Neuronal stem cell (in vitro differentiated cells): ENCODE data around the gene P2RX3.

Experiments
- DNase-seq: peaks from one replicate; pipeline ENCODE4 v3.0.0-alpha.2; 2013; ENCODE audit warnings: low spot score
- H2AFZ ChIP-seq: one replicate; pipeline ENCODE4 v1.6.1; 2013; ENCODE audit warnings: mild to moderate bottlenecking, low read length, inconsistent platforms
- H2AK5ac ChIP-seq: 2 replicates; pipeline ENCODE4 v1.6.1; 2013; ENCODE audit warnings: low read depth, mild to moderate bottlenecking, inconsistent platforms, low read length, moderate library complexity, mixed read lengths
- H2BK120ac ChIP-seq: 2 replicates; pipeline ENCODE4 v1.6.1; 2013; ENCODE audit warnings: low read depth, mild to moderate bottlenecking, inconsistent platforms, low read length, moderate library complexity, mixed read lengths
- H2BK12ac ChIP-seq: one replicate; pipeline ENCODE4 v1.6.1; 2013; ENCODE audit warnings: low read length, inconsistent platforms
- H2BK15ac ChIP-seq: 2 replicates; pipeline ENCODE4 v1.6.1; 2013; ENCODE audit warnings: mild to moderate bottlenecking, low read length, inconsistent platforms, mixed read lengths
- H2BK5ac ChIP-seq: one replicate; pipeline ENCODE4 v1.6.1; 2013; ENCODE audit warnings: inconsistent platforms, mild to moderate bottlenecking, low read length, moderate library complexity
- H3K14ac ChIP-seq: one replicate; pipeline ENCODE4 v1.6.1; 2013; ENCODE audit warnings: low read length, inconsistent platforms
- H3K18ac ChIP-seq: 2 replicates; pipeline ENCODE4 v1.6.1; 2013; ENCODE audit warnings: low read length, inconsistent platforms
- H3K23ac ChIP-seq: 2 replicates; pipeline ENCODE4 v1.6.1; 2013; ENCODE audit warnings: low read depth, mild to moderate bottlenecking, mixed read lengths, low read length, inconsistent platforms; ENCODE audit not compliant: poor library complexity
- H3K27ac ChIP-seq: replicated peaks from 3 replicates; pipeline ENCODE4 v1.5.1; 2013; ENCODE audit warnings: low read length, inconsistent platforms
- H3K27me3 ChIP-seq, 3 experiments: 2 replicates each; pipeline ENCODE4 v1.6.1; 2013; ENCODE audit warnings: low read length in 3 of 3, mild to moderate bottlenecking in 2 of 3, inconsistent platforms in 1 of 3, low read depth in 1 of 3, mixed read lengths in 1 of 3, moderate library complexity in 1 of 3; ENCODE audit not compliant: control insufficient read depth in 3 of 3, insufficient read depth in 3 of 3
- H3K36me3 ChIP-seq, 2 donors: replicated peaks in 1 of 2; 2 replicates each; pipeline ENCODE4 v1.6.1; 2013; ENCODE audit warnings: low read length in 2 of 2; ENCODE audit not compliant: control insufficient read depth in 2 of 2, insufficient read depth in 2 of 2
- H3K4ac ChIP-seq: 2 replicates; pipeline ENCODE4 v1.6.1; 2013; ENCODE audit warnings: inconsistent platforms, mild to moderate bottlenecking, low read length, moderate library complexity
- H3K4me1 ChIP-seq, 2 donors: 1 replicate in 1 of 2; 2 replicates in 1 of 2; pipeline ENCODE4 v1.6.1; 2013; ENCODE audit warnings: low read length in 2 of 2, low read depth in 1 of 2; ENCODE audit not compliant: control insufficient read depth in 2 of 2, insufficient read depth in 1 of 2
- H3K4me2 ChIP-seq: one replicate; pipeline ENCODE4 v1.6.1; 2013; ENCODE audit warnings: mild to moderate bottlenecking, low read length, inconsistent platforms; ENCODE audit not compliant: insufficient read depth, poor library complexity, severe bottlenecking
- H3K4me3 ChIP-seq, 2 donors: 2 replicates each; pipeline ENCODE4 v1.5.1; 2013; ENCODE audit warnings: low read length in 2 of 2, mild to moderate bottlenecking in 2 of 2, inconsistent platforms in 1 of 2, moderate library complexity in 1 of 2
- H3K79me1 ChIP-seq: one replicate; pipeline ENCODE4 v1.6.1; 2013; ENCODE audit warnings: low read depth, mild to moderate bottlenecking, inconsistent platforms, low read length, moderate library complexity
- H3K9ac ChIP-seq: one replicate; pipeline ENCODE4 v1.6.1; 2013; ENCODE audit warnings: mild to moderate bottlenecking, low read depth, low read length, inconsistent platforms; ENCODE audit not compliant: poor library complexity
- H3K9me3 ChIP-seq, 2 donors: replicated peaks in 1 of 2; 2 replicates each; pipeline versions ENCODE3 to v1.6.1; 2013; ENCODE audit warnings: low read length in 2 of 2, mild to moderate bottlenecking in 2 of 2, inconsistent platforms in 1 of 2, low read depth in 1 of 2, mixed read lengths in 1 of 2, moderate library complexity in 1 of 2; ENCODE audit not compliant: control insufficient read depth in 2 of 2, insufficient read depth in 1 of 2
- H4K8ac ChIP-seq: one replicate; pipeline ENCODE4 v1.6.1; 2013; ENCODE audit warnings: low read depth, mild to moderate bottlenecking, inconsistent platforms, low read length, moderate library complexity
- H4K91ac ChIP-seq: one replicate; pipeline ENCODE4 v1.6.1; 2013; ENCODE audit warnings: low read length, low read depth, mild to moderate bottlenecking, inconsistent platforms; ENCODE audit not compliant: poor library complexity
- WGBS, 2 donors: extraction: QIAGEN DNeasy Blood & Tissue Kit; methylation state at CpG; one replicate each; pipeline ENCODE4 v1.1.7; 2013; ENCODE audit warnings: missing lambda C conversion rate in 2 of 2, mixed read lengths in 1 of 2; ENCODE audit not compliant: insufficient read length in 2 of 2, insufficient replicate concordance in 1 of 2; ENCODE audit errors: extremely low coverage in 2 of 2; 5-methylcytosine and 5-hydroxymethylcytosine counted together

P2RX3 gene

DNA sequence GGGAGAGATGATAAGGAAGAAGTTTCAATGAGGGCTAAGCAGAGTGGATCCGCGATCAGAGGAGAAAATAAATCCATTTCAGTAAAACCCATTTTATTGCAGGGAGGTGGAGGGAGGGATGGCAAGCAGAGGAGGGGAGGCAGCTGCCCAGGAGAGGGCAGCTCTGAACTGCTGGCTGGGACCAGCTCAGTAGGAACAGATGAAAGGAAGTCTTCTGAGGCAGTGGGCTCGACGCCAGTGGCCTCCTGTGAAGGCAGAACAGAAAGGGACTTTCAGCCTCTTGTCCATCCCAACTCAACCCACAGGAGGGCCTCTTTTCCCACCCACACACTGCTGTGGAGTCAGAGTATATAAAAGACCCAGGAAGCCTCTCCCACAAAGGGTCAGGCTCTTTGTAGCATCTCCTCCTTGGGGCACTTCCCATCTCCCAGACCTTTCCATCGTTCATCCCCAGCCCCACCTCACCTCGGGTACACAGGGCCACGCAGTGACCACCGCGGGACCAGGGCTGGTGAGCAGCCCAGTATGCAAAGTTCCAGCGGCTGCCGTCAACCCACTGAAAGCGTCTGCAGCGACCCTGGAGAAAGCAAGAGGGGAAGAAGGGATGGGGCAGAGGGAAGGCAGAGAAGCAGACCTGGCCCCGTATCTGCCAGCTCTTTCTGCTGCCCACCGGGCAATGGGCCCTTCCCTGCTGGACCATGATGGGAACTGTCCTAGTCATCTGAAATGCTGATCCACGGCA is 49.3 kb downstream of the P2RX3 start:
- Histone ChIP-seq H3K27ac (no peak overlapping the region), H4K8ac (no peak overlapping the region), H2AFZ (no peak overlapping the region), H3K4me3 (no peak overlapping the region), H2BK15ac (no peak overlapping the region), H3K36me3 (no peaks in the 10 kb centered on the region), H2BK5ac (no peak overlapping the region), H3K18ac (no peak overlapping the region), H3K79me1 (no peaks in the 10 kb centered on the region), H2AK5ac (no peak overlapping the region), H3K9ac (no peak overlapping the region), H3K9me3 (no peaks in the 10 kb centered on the region), H3K14ac (no peak overlapping the region), H3K23ac (no peak overlapping the region), H2BK120ac (no peak overlapping the region), H3K4ac (no peak overlapping the region), H3K4me1 (peaks cover 0 to 1% of the 10 kb centered on the region in 2 donors), H4K91ac (no peak overlapping the region), H2BK12ac (no peak overlapping the region), H3K27me3 (peaks cover 0 to 37% (median 0%) of the 10 kb centered on the region in 3 experiments), H3K4me2 (no peak overlapping the region)
- no peak for DNase-seq
- no CpG with 5 or more reads among the region's 16 CpGs for WGBS, 2 donors

DNA sequence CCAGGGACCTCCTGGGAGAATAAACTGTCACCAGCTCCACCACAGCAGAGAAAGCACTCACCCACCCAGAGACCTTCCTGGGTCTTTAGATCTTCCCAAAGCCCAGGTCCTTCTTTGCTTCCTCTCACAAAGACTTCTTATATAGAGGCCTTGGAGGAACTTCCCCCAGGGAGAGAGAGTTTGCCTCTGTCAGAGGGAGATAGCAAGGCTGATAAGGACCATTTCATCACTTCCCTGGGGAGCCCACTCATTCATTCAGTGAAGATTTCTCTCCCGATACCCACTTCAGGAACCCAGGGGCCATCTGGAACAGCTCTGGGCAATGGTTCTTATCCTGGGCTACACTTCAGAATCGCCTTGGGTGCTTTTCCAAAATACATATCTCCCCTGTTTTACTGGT is 52.4 kb downstream of the P2RX3 start, which contains the start of gene PRG2:
PRG2 (minus strand) TSS at position 116 of the 400 bp plus-strand sequence. CDS start 706 bp downstream, outside the sequence.
- no peak for DNase-seq
- no peak within 1 kb of the TSS for H2AFZ ChIP-seq
- H4K8ac ChIP-seq = no peak within 1 kb of the TSS
- peaks cover 0 to 1% of the 10 kb centered on the region in 2 donors for H3K4me1 ChIP-seq
- H3K9ac ChIP-seq = no peak within 1 kb of the TSS
- H3K9me3 ChIP-seq = no peaks in the 10 kb centered on the region
- H3K27ac ChIP-seq = no peak within 1 kb of the TSS
- H3K4me3 ChIP-seq = no peak within 1 kb of the TSS
- no peak within 1 kb of the TSS for H3K14ac ChIP-seq
- no peak within 1 kb of the TSS for H3K23ac ChIP-seq
- no peak within 1 kb of the TSS for H3K4ac ChIP-seq
- H3K36me3 ChIP-seq = no peaks in the 10 kb centered on the region
- peaks cover 0 to 33% (median 0%) of the 10 kb centered on the region in 3 experiments for H3K27me3 ChIP-seq
- no peak within 1 kb of the TSS for H2BK12ac ChIP-seq
- no peak within 1 kb of the TSS for H2AK5ac ChIP-seq
- no peak within 1 kb of the TSS for H4K91ac ChIP-seq
- no peak within 1 kb of the TSS for H3K4me2 ChIP-seq
- no peak within 1 kb of the TSS for H2BK5ac ChIP-seq
- no peak within 1 kb of the TSS for H3K18ac ChIP-seq
- H2BK120ac ChIP-seq = no peak within 1 kb of the TSS
- no peaks in the 10 kb centered on the region for H3K79me1 ChIP-seq
- H2BK15ac ChIP-seq = no peak within 1 kb of the TSS
- WGBS, 2 donors = no CpG with 5 or more reads among the region's 2 CpGs

DNA sequence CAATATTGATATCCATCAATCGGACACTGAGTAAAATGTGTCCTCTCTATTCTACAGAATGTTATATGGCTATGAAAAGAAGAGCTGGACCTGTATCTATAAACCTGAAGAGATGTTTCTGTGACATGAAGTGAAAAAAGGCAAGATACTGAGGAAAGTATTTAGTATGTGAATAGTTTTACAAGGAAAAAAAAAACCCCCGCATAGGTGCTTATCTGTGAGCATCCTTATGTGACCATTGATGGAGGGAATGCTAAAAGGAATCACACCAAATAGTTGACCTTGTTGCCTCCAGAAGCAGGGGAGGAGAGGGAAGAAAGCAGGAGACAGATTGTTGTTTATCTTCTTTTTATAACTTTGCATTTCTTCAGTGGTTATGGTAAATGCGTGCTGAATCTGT is 53.0 kb downstream of the P2RX3 start:
- Histone ChIP-seq H3K9ac (no peak overlapping the region), H2BK12ac (no peak overlapping the region), H2BK15ac (no peak overlapping the region), H3K4ac (no peak overlapping the region), H3K4me3 (no peak overlapping the region), H2AFZ (no peak overlapping the region), H2BK120ac (no peak overlapping the region), H3K27ac (no peak overlapping the region), H3K79me1 (no peaks in the 10 kb centered on the region), H2BK5ac (no peak overlapping the region), H3K4me2 (no peak overlapping the region), H3K14ac (no peak overlapping the region), H3K9me3 (no peaks in the 10 kb centered on the region), H4K8ac (no peak overlapping the region), H3K18ac (no peak overlapping the region), H4K91ac (no peak overlapping the region), H3K36me3 (no peaks in the 10 kb centered on the region), H3K4me1 (peaks cover 0 to under 1% of the 10 kb centered on the region in 2 donors), H3K27me3 (peaks cover 0 to 35% (median 0%) of the 10 kb centered on the region in 3 experiments), H3K23ac (no peak overlapping the region), H2AK5ac (no peak overlapping the region)
- no peak for DNase-seq
- WGBS, 2 donors = no CpG with 5 or more reads among the region's 3 CpGs

DNA sequence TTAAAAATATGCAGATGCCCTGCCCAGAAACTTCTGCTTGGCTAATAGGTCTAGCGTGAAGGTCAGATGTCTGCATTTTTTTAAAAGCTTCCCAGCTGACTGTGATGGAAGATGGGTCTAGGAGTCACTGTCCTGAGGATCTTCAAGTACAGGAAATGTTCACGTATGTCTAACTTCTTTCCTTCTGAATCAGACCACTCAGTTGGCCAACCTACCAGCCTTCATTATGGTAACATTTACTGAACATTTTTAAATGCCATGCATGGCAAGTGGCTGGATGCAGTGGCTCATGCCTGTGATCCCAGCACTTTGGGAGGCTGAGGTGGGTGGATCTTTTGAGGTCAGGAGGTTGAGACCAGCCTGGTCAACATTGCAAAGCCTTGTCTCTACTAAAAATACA is 53.4 kb downstream of the P2RX3 start:
- Histone ChIP-seq H2AK5ac (no peak overlapping the region), H3K14ac (no peak overlapping the region), H3K27ac (no peak overlapping the region), H3K36me3 (no peaks in the 10 kb centered on the region), H2AFZ (no peak overlapping the region), H3K4me2 (no peak overlapping the region), H3K4me1 (no peaks in the 10 kb centered on the region), H4K91ac (no peak overlapping the region), H3K9me3 (no peaks in the 10 kb centered on the region), H3K23ac (no peak overlapping the region), H3K18ac (no peak overlapping the region), H3K27me3 (peaks cover 0 to 39% (median 0%) of the 10 kb centered on the region in 3 experiments), H4K8ac (no peak overlapping the region), H2BK12ac (no peak overlapping the region), H3K4me3 (no peak overlapping the region), H3K9ac (no peak overlapping the region), H2BK5ac (no peak overlapping the region), H2BK120ac (no peak overlapping the region), H3K4ac (no peak overlapping the region), H3K79me1 (no peaks in the 10 kb centered on the region), H2BK15ac (no peak overlapping the region)
- no CpG with 5 or more reads among the region's 2 CpGs for WGBS, 2 donors
- DNase-seq = no peak
